ENCODE measurements around the gene ESRRA.
A peak's percentile ranks its signal among the peaks of the same experiment; 100 is the strongest.

The ESRRA gene

GRCh38 chr11:64333556-64333955, 28.2 kb downstream of the ESRRA start:
- no peak for DNase-seq (ENCODE audit: low read depth)

- peak; percentile 61 for DNase-seq (ENCODE audit: low read depth)
Observed at GRCh38 chr11:64334764-64335735, 29.7 kb downstream of the ESRRA start.

- DNase-seq (ENCODE audit: low read depth) = no peak
Observed at GRCh38 chr11:64337538-64338249, 32.4 kb downstream of the ESRRA start.

- DNase-seq (ENCODE audit: low read depth) = no peak
Observed at GRCh38 chr11:64338716-64339115, 33.4 kb downstream of the ESRRA start.

- DNase-seq (ENCODE audit: low read depth) = no peak
Observed at GRCh38 chr11:64339286-64339685, 34.0 kb downstream of the ESRRA start.

- DNase-seq (ENCODE audit: low read depth) = no peak
Observed at GRCh38 chr11:64339754-64340408, 34.6 kb downstream of the ESRRA start, which contains the start of gene CCDC88B. TSS of gene CCDC88B (plus strand) at chr11:64340204. CDS start at chr11:64340267, 63 bp downstream.

- DNase-seq (ENCODE audit: low read depth) = no peak
Observed at GRCh38 chr11:64340671-64341335, 35.5 kb downstream of the ESRRA start.

- DNase-seq (ENCODE audit: low read depth) = no peak
Observed at GRCh38 chr11:64341429-64341828, 36.1 kb downstream of the ESRRA start.

GRCh38 chr11:64341851-64342791, 36.8 kb downstream of the ESRRA start:
- peak; percentile 85 for DNase-seq (ENCODE audit: low read depth)

GRCh38 chr11:64342869-64343745, 37.8 kb downstream of the ESRRA start:
- no peak for DNase-seq (ENCODE audit: low read depth)

- DNase-seq (ENCODE audit: low read depth) = no peak
Observed at GRCh38 chr11:64343767-64344559, 38.6 kb downstream of the ESRRA start.

- no peak for DNase-seq (ENCODE audit: low read depth)
Observed at GRCh38 chr11:64344787-64345186, 39.5 kb downstream of the ESRRA start.

- no peak for DNase-seq (ENCODE audit: low read depth)
Observed at GRCh38 chr11:64347193-64347867, 42.0 kb downstream of the ESRRA start.

GRCh38 chr11:64348383-64349024, 43.2 kb downstream of the ESRRA start:
- DNase-seq (ENCODE audit: low read depth) = no peak

GRCh38 chr11:64349025-64349387, 43.7 kb downstream of the ESRRA start:
- DNase-seq (ENCODE audit: low read depth) = no peak

GRCh38 chr11:64349404-64349803, 44.1 kb downstream of the ESRRA start:
- DNase-seq (ENCODE audit: low read depth) = no peak

GRCh38 chr11:64351136-64351631, 45.9 kb downstream of the ESRRA start:
- no peak for DNase-seq (ENCODE audit: low read depth)
